ENCODE data around the gene GLIPR1.
A peak's percentile ranks its signal among the peaks of the same experiment; 100 is the strongest.

DNA sequence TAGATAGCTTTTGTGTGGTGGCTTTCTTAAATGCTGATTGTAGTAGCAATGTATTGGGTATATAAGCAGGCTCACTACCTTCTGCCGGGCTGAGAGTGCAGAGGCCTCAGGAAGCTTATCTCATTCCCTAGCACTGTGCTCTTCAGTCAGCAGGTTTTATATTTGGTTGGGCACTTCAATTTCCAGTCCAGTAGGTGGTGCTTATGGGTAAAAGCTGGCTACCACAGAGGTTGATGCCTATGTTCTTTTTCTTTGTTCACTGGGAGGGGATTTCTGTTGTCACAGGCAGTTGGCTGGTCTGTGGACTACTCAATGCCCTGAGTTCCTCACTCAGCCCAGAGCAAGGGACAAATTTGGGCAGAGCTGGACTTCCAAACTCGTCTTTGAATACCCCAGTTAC, 43.0 kb upstream of the GLIPR1 start:
- TF ChIP-seq SUZ12 (IDR thresholded peaks at IDR 0.05; ENCODE audit: unreplicated experiment) (no peak), ZNF274 (IDR thresholded peaks at IDR 0.05; ENCODE audit: insufficient read depth, insufficient read length) (no peak)
- TF ChIP-seq, protein P1, sequence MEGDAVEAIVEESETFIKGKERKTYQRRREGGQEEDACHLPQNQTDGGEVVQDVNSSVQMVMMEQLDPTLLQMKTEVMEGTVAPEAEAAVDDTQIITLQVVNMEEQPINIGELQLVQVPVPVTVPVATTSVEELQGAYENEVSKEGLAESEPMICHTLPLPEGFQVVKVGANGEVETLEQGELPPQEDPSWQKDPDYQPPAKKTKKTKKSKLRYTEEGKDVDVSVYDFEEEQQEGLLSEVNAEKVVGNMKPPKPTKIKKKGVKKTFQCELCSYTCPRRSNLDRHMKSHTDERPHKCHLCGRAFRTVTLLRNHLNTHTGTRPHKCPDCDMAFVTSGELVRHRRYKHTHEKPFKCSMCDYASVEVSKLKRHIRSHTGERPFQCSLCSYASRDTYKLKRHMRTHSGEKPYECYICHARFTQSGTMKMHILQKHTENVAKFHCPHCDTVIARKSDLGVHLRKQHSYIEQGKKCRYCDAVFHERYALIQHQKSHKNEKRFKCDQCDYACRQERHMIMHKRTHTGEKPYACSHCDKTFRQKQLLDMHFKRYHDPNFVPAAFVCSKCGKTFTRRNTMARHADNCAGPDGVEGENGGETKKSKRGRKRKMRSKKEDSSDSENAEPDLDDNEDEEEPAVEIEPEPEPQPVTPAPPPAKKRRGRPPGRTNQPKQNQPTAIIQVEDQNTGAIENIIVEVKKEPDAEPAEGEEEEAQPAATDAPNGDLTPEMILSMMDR (IDR thresholded peaks at IDR 0.05 in 2 of 3, conservative IDR thresholded peaks at IDR 0.05 in 1 of 3; ENCODE audit: control insufficient read depth in 2 of 3, extremely low read depth in 1 of 3, insufficient read depth in 1 of 3, low read depth in 3 of 3, low read length in 3 of 3), result peak; percentile 35 to 42 (median 41); a peak in 3 of 6 replicates

Measured in GM12878 (cell line).